DOHH2 (cell line): ENCODE data around the gene PLA2G2C.

Experiments
- EZH2phosphoT487 ChIP-seq: fragments of 200-600 bp; sonication (generic); IDR thresholded peaks from 2 replicates; pipeline ENCODE4 v1.6.1; 2017; ENCODE audit warnings: borderline replicate concordance, mild to moderate bottlenecking, antibody characterized with exemption, low read length, moderate library complexity, mixed read lengths
- TF ChIP-seq, protein P1 (sequence below): fragments of 200-600 bp; sonication (generic); IDR thresholded peaks from one replicate; pipeline ENCODE4 v1.5.1; 2014; ENCODE audit warnings: antibody characterized with exemption, mild to moderate bottlenecking, low read depth, low read length; ENCODE audit not compliant: poor library complexity, severe bottlenecking

DNA sequence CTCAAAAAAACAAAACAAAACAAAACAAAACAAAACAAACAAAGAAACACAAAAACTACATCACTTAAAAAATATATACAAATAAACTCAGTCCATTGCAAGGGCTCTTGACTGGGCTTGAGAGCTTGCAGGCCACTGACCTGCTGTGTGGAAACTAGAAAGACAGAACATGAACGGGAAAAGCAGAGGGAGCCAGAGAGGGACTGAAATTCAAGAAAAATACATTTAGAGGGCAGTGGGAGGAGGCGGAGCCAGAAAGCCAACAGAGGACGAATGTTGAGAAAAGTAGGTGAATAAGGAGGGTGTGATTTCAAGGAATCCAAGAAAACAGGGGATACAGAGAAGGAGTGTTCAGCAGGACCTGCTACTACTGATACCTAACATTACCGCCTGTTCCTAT is 41.4 kb upstream of the PLA2G2C start:
- TF ChIP-seq, protein P1, sequence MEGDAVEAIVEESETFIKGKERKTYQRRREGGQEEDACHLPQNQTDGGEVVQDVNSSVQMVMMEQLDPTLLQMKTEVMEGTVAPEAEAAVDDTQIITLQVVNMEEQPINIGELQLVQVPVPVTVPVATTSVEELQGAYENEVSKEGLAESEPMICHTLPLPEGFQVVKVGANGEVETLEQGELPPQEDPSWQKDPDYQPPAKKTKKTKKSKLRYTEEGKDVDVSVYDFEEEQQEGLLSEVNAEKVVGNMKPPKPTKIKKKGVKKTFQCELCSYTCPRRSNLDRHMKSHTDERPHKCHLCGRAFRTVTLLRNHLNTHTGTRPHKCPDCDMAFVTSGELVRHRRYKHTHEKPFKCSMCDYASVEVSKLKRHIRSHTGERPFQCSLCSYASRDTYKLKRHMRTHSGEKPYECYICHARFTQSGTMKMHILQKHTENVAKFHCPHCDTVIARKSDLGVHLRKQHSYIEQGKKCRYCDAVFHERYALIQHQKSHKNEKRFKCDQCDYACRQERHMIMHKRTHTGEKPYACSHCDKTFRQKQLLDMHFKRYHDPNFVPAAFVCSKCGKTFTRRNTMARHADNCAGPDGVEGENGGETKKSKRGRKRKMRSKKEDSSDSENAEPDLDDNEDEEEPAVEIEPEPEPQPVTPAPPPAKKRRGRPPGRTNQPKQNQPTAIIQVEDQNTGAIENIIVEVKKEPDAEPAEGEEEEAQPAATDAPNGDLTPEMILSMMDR = no peak
- TF ChIP-seq EZH2phosphoT487 = no peak
